ENCODE measurements around the gene JAKMIP1.
"Not testable (repeated sequence)": the region's sequence is repeated elsewhere in the genome, so short reads cannot be mapped to it uniquely, and the experiment has no call there.

The JAKMIP1 gene

DNA sequence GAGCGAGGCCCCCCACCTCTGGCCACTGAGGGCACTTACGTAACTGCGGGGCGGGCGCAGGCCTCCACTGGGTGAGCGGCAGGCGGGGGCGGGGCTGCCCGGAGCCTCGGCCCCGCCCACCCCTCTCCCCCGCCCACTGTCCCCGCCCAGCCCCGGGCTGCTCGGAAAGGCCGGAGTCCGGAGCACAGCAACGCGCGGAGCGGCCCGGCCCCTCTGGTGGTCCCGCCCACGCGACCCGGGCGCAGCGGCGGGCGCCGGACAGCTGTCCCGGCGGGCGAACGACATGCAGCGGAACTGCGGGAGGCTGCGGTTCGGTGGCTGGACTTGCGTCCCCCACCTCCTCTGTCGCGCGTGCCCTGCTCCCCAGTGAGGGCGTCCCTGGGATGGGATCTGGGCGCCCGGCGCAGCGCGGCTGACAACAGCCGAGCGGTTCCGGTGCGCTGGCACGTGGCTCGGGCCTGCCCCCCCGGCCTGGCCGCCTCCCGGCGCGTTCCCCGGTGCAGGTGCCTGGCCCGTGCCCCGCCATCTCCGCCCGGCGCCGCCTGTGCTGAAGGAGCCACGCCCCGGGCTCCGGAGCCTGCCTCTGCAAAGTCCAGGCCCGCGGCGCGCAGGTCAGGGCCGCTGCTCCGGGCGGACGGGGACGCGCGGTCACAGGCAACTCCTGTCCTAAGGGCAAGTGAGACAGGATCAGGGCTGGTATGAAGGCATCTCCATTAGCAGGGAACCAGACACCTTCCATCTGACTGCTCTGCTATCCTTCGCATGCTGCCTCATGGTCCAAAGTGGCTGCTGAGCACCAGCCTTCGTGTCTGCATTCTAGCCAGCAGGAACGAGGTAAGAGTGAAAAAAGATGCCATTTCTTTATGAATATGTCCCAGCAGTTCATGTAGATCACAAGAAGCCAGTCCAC, 21.8 kb upstream of the JAKMIP1 start:
- no peak overlapping the region for H3K4me3 Mint-ChIP-seq
- peaks cover 38% of the 10 kb centered on the region for H3K27me3 Mint-ChIP-seq
- H3K27ac Mint-ChIP-seq = no peak overlapping the region

DNA sequence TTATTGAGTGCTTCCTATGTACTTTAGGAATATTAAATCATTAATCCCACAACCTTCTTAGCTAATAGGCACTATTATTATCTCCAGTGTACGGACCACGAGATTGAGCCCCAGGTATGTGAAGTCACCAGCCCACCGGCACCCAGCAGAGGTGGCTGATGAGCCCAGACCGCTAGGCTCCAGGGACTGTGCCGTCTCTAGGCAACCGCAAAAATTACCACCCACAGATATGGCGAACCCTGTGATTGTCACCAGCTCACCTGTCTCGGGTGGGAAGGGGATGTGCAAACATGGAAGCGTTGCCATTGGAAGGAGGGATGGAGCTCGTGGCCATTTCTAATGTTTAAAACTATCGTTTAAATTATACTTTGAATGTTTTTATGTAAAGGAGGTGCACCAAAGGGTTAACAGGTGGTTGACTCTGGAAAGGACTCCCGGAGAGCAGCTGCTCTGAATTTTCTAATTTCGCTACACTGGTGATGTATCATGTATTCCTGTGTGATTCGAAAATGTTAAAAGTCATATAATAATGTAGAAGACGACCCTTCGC, 21.0 kb upstream of the JAKMIP1 start:
- Mint-ChIP-seq H3K9me3 (peaks cover 6% of the 10 kb centered on the region), H3K4me3 (no peak overlapping the region), H3K36me3 (ENCODE audit: low read depth) (no peaks in the 10 kb centered on the region), H3K27me3 (peaks cover 42% of the 10 kb centered on the region), H3K27ac (no peak overlapping the region), H3K4me1 (ENCODE audit: low read depth) (no peaks in the 10 kb centered on the region)
- intact Hi-C loops (cut with micrococcal nuclease) = no loop called here

More for the DNA sequence above, 21.8 kb upstream of the JAKMIP1 start:
- intact Hi-C loops (cut with micrococcal nuclease) = no loop called here
- H3K9me3 Mint-ChIP-seq = peaks cover 6% of the 10 kb centered on the region
- H3K36me3 Mint-ChIP-seq (ENCODE audit: low read depth) = no peaks in the 10 kb centered on the region
- H3K4me1 Mint-ChIP-seq (ENCODE audit: low read depth) = no peaks in the 10 kb centered on the region

DNA sequence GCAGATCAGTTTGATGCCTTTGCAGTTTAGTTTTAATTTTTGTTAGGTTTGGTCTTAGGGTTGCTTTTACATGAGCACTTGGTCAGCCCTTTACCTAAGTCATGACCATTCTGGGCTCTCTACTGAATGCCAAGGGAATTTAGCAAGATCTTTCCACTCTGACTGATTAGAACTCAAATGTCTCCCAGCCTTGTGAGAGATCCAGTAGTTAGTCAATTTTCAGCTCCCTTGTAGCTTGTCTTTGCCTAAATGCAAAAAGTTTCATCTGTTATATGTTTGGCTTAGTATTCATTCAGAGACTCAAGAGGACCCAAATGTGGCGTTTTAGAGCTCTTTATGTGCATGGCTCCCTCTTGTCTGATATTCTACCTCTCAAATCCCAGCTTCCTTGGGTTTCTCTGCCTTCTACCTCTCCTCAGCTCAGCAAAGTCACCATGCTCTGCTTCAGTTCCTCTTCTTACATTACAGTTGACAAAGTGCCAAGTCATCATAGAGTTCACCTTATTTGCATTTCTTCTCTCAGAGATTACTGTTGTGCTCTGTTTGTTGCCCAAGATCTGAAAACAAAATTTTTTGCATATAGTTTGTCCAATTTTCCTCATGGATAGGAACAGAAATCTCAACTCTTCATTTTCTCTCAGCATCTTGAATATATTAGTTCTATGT, 17.5 kb upstream of the JAKMIP1 start:
- intact Hi-C loops (cut with micrococcal nuclease) = no loop called here
- H3K36me3 Mint-ChIP-seq (ENCODE audit: low read depth) = no peaks in the 10 kb centered on the region
- H3K9me3 Mint-ChIP-seq = peaks cover 6% of the 10 kb centered on the region
- no peak overlapping the region for H3K27ac Mint-ChIP-seq
- H3K4me3 Mint-ChIP-seq = no peak overlapping the region
- H3K4me1 Mint-ChIP-seq (ENCODE audit: low read depth) = no peaks in the 10 kb centered on the region
- H3K27me3 Mint-ChIP-seq = peaks cover 33% of the 10 kb centered on the region

DNA sequence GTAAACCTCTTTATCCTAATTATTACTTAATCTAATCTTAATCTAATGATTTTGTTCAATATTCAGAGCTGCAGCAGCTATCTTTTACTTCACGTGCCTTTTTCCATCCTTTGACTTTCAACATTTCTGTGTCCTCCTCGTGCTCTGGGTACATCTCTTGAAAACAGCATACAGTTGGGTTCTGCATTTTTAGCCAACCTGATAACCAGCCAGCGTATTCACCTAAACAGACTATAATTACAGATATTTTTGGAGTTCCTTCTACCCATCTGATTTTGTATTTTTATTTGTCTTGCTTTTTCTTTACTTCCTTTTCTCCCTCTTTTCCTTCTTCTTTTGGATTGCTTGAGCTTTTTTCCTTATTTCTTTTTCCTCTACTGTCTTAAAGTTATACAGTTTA, 16.2 kb upstream of the JAKMIP1 start:
- H3K27ac Mint-ChIP-seq = no peak overlapping the region
- peaks cover 26% of the 10 kb centered on the region for H3K27me3 Mint-ChIP-seq
- H3K4me3 Mint-ChIP-seq = no peak overlapping the region
- intact Hi-C loops (cut with micrococcal nuclease) = no loop called here
- H3K9me3 Mint-ChIP-seq = no peaks in the 10 kb centered on the region
- no peaks in the 10 kb centered on the region for H3K36me3 Mint-ChIP-seq (ENCODE audit: low read depth)
- H3K4me1 Mint-ChIP-seq (ENCODE audit: low read depth) = no peaks in the 10 kb centered on the region

DNA sequence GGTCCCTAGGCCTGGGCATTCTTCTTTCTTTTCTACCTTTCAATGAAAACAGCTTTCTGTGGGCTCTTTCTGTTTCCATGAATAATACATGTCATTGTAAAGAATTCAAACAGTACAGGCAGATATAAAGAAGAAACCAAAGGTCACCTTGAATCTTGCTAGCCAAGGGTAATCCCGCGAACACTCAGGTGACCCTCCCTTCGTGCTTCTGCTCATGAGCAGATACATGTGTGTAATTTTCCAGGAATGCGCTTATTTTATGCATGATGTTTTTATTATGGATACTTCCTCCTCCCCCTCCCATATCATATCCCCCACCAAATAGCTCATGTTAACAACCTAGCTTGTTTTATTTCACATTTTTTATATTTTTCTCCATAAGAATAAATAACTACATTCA, 9.6 kb upstream of the JAKMIP1 start:
- Mint-ChIP-seq H3K9me3 (no peaks in the 10 kb centered on the region), H3K4me3 (no peak overlapping the region), H3K36me3 (ENCODE audit: low read depth) (no peaks in the 10 kb centered on the region), H3K27ac (no peak overlapping the region), H3K4me1 (ENCODE audit: low read depth) (no peaks in the 10 kb centered on the region), H3K27me3 (peaks cover 7% of the 10 kb centered on the region)
- intact Hi-C loops (cut with micrococcal nuclease) = no loop called here

DNA sequence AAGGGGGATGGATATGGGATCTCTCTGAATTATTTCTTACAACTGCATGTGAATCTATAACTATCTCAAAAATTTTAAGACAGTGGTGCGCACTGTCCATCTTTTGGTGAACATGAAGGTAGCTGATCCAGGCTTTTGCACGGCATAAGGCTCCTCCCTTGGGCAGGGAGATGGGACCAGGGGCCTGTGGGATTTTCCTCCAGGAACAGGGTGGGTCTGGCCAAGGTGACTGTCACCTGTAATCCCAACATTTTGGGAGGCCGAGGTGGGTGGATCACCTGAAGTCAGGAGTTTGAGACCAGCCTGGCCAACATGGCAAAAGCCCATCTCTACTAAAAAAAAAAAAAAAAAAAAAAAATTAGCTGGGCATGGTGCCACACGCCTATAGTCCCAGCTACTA, 8.9 kb upstream of the JAKMIP1 start:
- H3K4me3 Mint-ChIP-seq = not testable (repeated sequence)

DNA sequence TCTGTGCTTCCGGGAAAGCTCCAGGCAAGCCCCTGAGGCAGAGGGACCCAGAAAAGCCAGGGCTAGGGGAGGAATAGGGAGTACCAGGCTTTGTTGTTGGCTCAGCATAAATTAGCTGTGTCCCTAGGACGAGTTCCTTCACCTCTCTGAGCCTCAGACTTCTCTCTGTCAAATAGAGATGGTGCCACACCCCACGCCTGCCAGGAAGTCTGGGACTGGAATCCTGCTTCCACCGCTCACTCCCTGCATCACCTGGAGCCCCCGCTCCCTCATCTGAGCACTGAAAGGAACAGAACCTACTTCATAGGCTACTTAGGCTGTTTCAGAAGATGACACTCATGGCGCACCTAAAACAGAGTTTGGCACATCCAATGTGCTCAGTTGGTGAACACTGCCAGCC, 8.1 kb upstream of the JAKMIP1 start:
- intact Hi-C loops (cut with micrococcal nuclease) = no loop called here
- Mint-ChIP-seq H3K36me3 (ENCODE audit: low read depth) (no peaks in the 10 kb centered on the region), H3K9me3 (no peaks in the 10 kb centered on the region), H3K4me3 (no peak overlapping the region), H3K4me1 (ENCODE audit: low read depth) (no peaks in the 10 kb centered on the region), H3K27me3 (peaks cover 8% of the 10 kb centered on the region), H3K27ac (no peak overlapping the region)

More for the DNA sequence above, 8.9 kb upstream of the JAKMIP1 start:
- H3K9me3 Mint-ChIP-seq; H3K4me1 Mint-ChIP-seq (ENCODE audit: low read depth); H3K36me3 Mint-ChIP-seq (ENCODE audit: low read depth); intact Hi-C loops (cut with micrococcal nuclease); H3K27ac Mint-ChIP-seq; H3K27me3 Mint-ChIP-seq: not testable (repeated sequence)

DNA sequence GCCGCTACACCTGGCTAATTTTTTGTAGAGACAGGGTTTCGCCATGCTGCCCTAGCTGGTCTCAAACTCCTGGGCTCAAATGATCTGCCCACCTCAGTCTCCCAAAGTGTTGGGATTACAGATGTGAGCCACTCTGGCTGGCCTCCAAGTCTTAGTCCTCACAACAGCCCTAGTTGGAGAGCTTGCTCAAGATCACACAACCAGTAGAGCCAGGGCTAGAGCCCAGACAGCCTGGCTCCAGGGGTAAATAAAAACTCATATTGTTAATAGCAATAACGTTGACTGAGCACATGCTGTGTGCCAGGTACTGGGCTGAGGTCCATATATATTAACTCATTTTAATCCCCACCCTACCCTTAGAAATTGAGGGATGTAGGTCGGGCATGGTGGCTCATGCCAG, 7.3 kb upstream of the JAKMIP1 start:
- peaks cover 12% of the 10 kb centered on the region for H3K27me3 Mint-ChIP-seq
- no peaks in the 10 kb centered on the region for H3K4me1 Mint-ChIP-seq (ENCODE audit: low read depth)
- H3K4me3 Mint-ChIP-seq = no peak overlapping the region
- H3K27ac Mint-ChIP-seq = no peak overlapping the region
- H3K9me3 Mint-ChIP-seq = no peaks in the 10 kb centered on the region
- intact Hi-C loops (cut with micrococcal nuclease) = no loop called here
- no peaks in the 10 kb centered on the region for H3K36me3 Mint-ChIP-seq (ENCODE audit: low read depth)

DNA sequence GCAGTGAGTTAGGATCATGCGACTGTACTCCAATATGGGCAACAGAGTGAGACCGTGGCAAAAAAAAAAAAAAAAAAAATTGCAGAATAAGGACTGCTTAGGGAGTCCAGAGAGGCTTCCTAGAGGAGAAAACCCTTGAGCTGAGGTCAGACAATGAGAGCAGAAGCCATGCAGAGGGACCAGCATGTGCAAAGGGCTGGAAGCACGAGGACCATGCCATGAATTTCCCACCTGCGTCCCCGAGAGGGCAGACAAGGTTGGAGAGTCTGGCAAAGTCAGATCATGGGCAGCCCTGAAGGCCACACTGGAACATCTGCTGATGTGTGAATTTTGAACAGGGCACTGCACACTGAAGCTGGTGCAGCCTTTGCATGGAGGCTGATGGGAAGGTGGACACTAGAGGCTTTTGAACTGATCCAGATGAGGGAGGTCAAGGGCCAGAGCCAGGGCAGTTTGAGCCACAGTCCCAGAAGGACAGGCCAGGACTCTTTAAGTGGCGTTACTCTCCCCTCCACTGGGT, 6.5 kb upstream of the JAKMIP1 start:
- intact Hi-C loops (cut with micrococcal nuclease) = no loop called here
- Mint-ChIP-seq H3K27me3 (peaks cover 18% of the 10 kb centered on the region), H3K9me3 (peaks cover 4% of the 10 kb centered on the region), H3K4me1 (ENCODE audit: low read depth) (no peaks in the 10 kb centered on the region), H3K36me3 (ENCODE audit: low read depth) (no peaks in the 10 kb centered on the region), H3K4me3 (no peak overlapping the region), H3K27ac (no peak overlapping the region)

DNA sequence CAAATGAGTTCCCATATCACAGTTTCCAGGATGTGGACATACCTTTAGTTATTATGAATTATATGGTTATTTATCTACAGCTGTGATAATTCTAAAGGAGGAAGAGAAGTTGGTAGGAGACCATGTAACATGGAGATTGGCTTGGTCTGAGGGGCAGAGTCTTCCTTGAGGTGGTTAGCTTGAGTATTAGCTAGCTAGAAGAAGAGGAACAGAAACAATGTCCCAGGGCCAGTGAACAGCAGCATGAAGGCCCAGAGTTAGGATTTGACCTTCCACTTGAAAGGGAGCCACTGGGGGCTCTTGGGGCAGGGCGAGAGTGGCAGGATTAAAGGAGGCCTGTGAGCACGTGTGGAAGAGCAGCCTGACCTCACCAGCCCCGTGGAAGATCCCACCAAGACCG, 5.6 kb upstream of the JAKMIP1 start:
- intact Hi-C loops (cut with micrococcal nuclease) = no loop called here
- Mint-ChIP-seq H3K4me1 (ENCODE audit: low read depth) (no peaks in the 10 kb centered on the region), H3K27ac (no peak overlapping the region), H3K36me3 (ENCODE audit: low read depth) (no peaks in the 10 kb centered on the region), H3K4me3 (no peak overlapping the region), H3K27me3 (peaks cover 27% of the 10 kb centered on the region), H3K9me3 (peaks cover 12% of the 10 kb centered on the region)

DNA sequence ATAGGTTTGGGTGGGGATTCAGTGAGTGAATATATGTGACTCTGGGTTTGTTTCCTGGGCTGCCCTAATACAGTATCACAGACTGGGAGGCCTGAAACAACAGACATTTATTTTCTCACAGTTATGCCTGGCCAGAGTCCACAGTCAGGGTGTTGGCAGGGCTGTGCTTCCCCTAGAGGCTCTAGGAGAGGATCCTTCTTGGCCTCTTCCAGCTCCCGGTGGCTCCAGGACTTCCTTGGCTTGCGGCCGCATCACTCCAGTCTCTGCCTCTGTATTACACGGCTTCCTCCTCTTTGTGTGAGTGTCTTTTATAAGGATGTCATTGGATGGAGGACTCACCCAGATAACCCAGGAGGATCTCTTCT, 5.2 kb upstream of the JAKMIP1 start:
- no peaks in the 10 kb centered on the region for H3K4me1 Mint-ChIP-seq (ENCODE audit: low read depth)
- peaks cover 30% of the 10 kb centered on the region for H3K27me3 Mint-ChIP-seq
- no peak overlapping the region for H3K4me3 Mint-ChIP-seq
- intact Hi-C loops (cut with micrococcal nuclease) = no loop called here
- H3K9me3 Mint-ChIP-seq = peaks cover 14% of the 10 kb centered on the region
- H3K36me3 Mint-ChIP-seq (ENCODE audit: low read depth) = no peaks in the 10 kb centered on the region
- H3K27ac Mint-ChIP-seq = no peak overlapping the region

DNA sequence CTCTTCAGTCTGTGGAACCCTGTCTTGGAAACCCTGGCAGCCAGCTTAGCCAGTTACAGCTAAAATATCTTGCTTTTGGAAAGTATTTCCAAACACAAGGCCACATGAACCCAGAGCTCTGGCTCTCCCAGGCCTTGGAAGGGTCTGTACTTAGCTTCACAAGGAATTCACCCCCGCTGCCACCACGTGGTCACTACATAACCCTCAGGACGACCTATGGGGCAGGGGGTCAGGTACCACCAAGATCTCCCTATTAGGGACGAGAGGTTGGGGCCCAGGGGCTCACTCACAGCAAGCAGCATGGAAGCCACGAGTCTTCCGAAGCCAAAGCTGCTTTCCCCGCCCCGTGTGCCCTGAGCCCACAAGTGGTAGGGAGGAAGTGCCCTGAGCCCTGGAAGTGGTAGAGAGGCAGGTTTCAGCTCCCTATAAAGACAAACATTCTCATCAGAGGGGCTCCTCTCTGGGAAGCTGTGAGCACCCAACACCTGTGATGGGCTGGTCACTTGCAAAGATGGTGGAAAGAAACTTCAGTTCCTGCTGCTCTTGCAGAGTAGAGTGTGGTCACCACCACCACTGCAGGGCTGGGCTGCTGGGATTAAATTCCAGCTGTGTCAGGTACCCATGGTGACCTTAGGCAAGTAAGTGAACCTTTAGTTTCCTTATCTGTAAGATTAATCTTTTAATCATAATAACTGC, 4.7 kb upstream of the JAKMIP1 start:
- intact Hi-C loops (cut with micrococcal nuclease) = no loop called here
- H3K4me1 Mint-ChIP-seq (ENCODE audit: low read depth) = no peaks in the 10 kb centered on the region
- peaks cover 14% of the 10 kb centered on the region for H3K9me3 Mint-ChIP-seq
- H3K27me3 Mint-ChIP-seq = peaks cover 32% of the 10 kb centered on the region
- H3K36me3 Mint-ChIP-seq (ENCODE audit: low read depth) = no peaks in the 10 kb centered on the region
- H3K4me3 Mint-ChIP-seq = no peak overlapping the region
- H3K27ac Mint-ChIP-seq = no peak overlapping the region

DNA sequence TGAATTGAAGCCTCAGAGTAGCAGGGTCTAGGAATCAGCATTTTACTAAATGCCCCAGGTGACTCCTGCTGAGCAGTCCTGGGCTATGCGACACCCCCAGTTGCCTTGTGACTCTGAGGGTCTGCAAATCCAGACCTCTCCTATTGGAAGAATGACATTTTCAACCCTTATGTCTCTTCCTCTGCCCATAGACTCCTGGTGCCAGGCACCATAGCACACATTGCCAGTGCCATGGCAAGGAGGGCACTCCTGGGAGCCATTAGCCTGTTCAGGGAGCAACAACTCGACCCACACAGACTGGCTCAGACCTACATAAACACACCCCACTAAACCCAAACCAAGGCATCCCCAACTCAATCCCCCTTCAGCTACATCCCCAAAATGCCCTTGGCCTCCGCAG, 3.7 kb upstream of the JAKMIP1 start:
- intact Hi-C loops (cut with micrococcal nuclease) = no loop called here
- no peaks in the 10 kb centered on the region for H3K36me3 Mint-ChIP-seq (ENCODE audit: low read depth)
- peaks cover 14% of the 10 kb centered on the region for H3K9me3 Mint-ChIP-seq
- peaks cover 39% of the 10 kb centered on the region for H3K27me3 Mint-ChIP-seq
- no peak overlapping the region for H3K4me3 Mint-ChIP-seq
- no peak overlapping the region for H3K27ac Mint-ChIP-seq
- H3K4me1 Mint-ChIP-seq (ENCODE audit: low read depth) = no peaks in the 10 kb centered on the region

DNA sequence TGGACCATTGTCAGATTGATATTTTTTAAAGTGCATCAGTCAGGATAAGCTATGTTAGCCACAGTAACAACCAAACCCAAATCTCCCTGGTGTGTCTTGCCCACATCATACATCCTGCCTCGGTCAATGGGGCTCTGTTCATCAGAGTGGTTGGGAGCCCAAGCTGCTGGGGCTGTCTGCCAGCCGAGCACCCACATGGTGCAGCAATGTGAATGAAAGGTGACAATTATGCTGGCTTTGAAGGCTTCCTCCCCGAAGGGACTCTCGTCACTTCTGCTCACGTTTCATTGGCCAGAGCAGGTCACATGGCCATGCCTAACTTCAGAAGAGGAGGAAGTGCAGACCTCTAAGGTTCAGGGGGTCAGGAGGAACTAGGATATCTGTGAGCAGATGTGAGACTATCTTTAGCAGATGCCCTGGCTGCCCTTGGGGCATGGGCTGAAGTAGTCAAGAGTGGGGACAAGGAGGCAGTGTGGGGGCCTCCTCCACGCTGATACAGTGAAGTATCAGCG, 1.3 kb upstream of the JAKMIP1 start:
- intact Hi-C loops (cut with micrococcal nuclease) = no loop called here
- H3K27me3 Mint-ChIP-seq = peaks cover 58% of the 10 kb centered on the region
- H3K4me1 Mint-ChIP-seq (ENCODE audit: low read depth) = no peaks in the 10 kb centered on the region
- no peak overlapping the region for H3K4me3 Mint-ChIP-seq
- peaks cover 14% of the 10 kb centered on the region for H3K9me3 Mint-ChIP-seq
- H3K36me3 Mint-ChIP-seq (ENCODE audit: low read depth) = no peaks in the 10 kb centered on the region
- no peak overlapping the region for H3K27ac Mint-ChIP-seq
